Measurements from ENCODE around the gene SEM1.

GRCh38 chr7:96647733-96648132, 61.9 kb downstream of the SEM1 start:
- TF ChIP-seq CTCF (conservative IDR thresholded peaks at IDR 0.05; ENCODE audit: low read depth, low read length): no peak
- TF ChIP-seq, protein P1, sequence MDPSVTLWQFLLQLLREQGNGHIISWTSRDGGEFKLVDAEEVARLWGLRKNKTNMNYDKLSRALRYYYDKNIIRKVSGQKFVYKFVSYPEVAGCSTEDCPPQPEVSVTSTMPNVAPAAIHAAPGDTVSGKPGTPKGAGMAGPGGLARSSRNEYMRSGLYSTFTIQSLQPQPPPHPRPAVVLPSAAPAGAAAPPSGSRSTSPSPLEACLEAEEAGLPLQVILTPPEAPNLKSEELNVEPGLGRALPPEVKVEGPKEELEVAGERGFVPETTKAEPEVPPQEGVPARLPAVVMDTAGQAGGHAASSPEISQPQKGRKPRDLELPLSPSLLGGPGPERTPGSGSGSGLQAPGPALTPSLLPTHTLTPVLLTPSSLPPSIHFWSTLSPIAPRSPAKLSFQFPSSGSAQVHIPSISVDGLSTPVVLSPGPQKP (IDR thresholded peaks at IDR 0.05; ENCODE audit: borderline replicate concordance, low read depth, low read length): no peak
- TF ChIP-seq POLR2A (IDR thresholded peaks at IDR 0.05; ENCODE audit: low read depth, low read length): no peak
